HFFc6 (cell line): Measurements from ENCODE around the gene NOTO. TPM values are rescaled to one million over a fixed set of nuclear protein-coding genes. Genes with fewer than 3 reads are reported as not detected.

Experiments used
- DNase-seq: peaks from one replicate; pipeline ENCODE4 v3.0.0-alpha.2; 2018
- H3K27ac Mint-ChIP-seq: 2 replicates; pipeline ENCODE4 v1.8.0; 2020; ENCODE audit warnings: mild to moderate bottlenecking, mixed read lengths
- H3K27me3 Mint-ChIP-seq: 2 replicates; pipeline ENCODE4 v1.8.0; 2021; ENCODE audit warnings: mild to moderate bottlenecking, moderate library complexity, mixed read lengths; ENCODE audit not compliant: insufficient read depth
- H3K36me3 Mint-ChIP-seq: 2 replicates; pipeline ENCODE4 v1.8.0; 2021; ENCODE audit warnings: low read depth, mixed read lengths
- H3K4me1 Mint-ChIP-seq: 2 replicates; pipeline ENCODE4 v1.8.0; 2020; ENCODE audit warnings: low read depth, mixed read lengths
- H3K4me3 Mint-ChIP-seq: 2 replicates; pipeline ENCODE4 v1.8.0; 2020; ENCODE audit warnings: mild to moderate bottlenecking, moderate library complexity, mixed read lengths
- H3K9me3 Mint-ChIP-seq: 2 replicates; pipeline ENCODE4 v1.8.0; 2020; ENCODE audit warnings: mild to moderate bottlenecking, mixed read lengths
- CTCF ChIP-seq: fragments of 200-600 bp; sonication (generic); IDR thresholded peaks from 2 replicates; pipeline ENCODE4 v1.5.0; 2021; ENCODE audit warnings: antibody characterized with exemption, mild to moderate bottlenecking
- total RNA-seq, 6 experiments: library from RNA; stranded (reverse); fragmentation: NEBNext Ultra II Directional; extraction: Animal tissue kit (Norgen Biotek cat#: 25700); gene quantifications; 2 replicates in 1 of 6; 3 replicates in 5 of 6; pipeline ENCODE4 v1.2.3, GENCODE V29; 2021

NOTO gene
- total RNA-seq, 6 experiments from 2014 or later: not detected

DNA sequence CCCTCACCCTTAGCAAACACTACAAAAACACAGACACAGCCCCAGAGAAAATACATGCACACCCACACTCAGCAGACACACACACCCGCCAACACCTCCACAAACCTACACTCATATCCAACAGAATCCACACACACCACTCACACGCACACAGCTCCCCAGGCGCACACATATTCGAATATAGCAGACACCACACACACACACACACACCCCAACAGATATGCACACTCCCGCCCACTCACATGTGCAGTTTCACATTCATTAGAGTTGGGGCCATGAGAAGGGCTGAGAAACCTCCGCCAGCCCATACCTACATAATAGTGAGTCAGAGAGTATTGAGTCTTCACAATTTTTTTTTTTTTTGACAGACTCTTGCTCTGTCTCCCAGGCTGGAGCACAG lies 29.4 kb upstream of the NOTO start:
- no peak overlapping the region for H3K4me3 Mint-ChIP-seq
- DNase-seq: peak; percentile 27
- H3K4me1 Mint-ChIP-seq: peaks cover 16% of the 10 kb centered on the region

DNA sequence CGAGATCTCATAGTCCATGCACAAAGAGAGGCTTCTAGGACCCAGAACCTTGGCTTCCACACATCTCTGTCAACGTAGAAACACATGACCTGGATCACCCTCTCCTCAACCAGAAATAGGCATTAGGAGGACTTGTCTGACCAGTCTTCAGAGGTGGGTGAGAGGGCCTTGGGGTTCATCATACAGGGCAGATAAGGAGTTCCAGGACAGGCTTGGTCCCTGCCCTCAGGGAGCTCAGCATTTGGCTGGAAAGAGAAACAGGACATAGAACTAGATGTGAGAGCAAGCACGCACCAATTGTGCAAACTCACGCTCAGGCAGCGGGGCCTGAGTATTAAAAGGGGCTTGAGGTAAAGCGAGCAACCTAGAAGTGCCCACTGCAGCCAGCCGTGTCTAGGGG lies 28.6 kb upstream of the NOTO start:
- Mint-ChIP-seq H3K4me1 (peaks cover 16% of the 10 kb centered on the region), H3K9me3 (no peaks in the 10 kb centered on the region), H3K27me3 (peaks cover 8% of the 10 kb centered on the region), H3K27ac (no peak overlapping the region), H3K36me3 (no peaks in the 10 kb centered on the region), H3K4me3 (no peak overlapping the region)
- DNase-seq: no peak
- TF ChIP-seq CTCF: no peak

More for the DNA sequence above, 29.4 kb upstream of the NOTO start:
- no peaks in the 10 kb centered on the region for H3K36me3 Mint-ChIP-seq
- H3K27ac Mint-ChIP-seq: no peak overlapping the region
- no peak for TF ChIP-seq CTCF
- peaks cover 4% of the 10 kb centered on the region for H3K27me3 Mint-ChIP-seq
- H3K9me3 Mint-ChIP-seq: no peaks in the 10 kb centered on the region

- Mint-ChIP-seq H3K27me3 (peaks cover 8% of the 10 kb centered on the region), H3K27ac (no peak overlapping the region), H3K4me3 (no peak overlapping the region), H3K9me3 (no peaks in the 10 kb centered on the region), H3K4me1 (peaks cover 16% of the 10 kb centered on the region), H3K36me3 (no peaks in the 10 kb centered on the region)
- no peak for DNase-seq
- no peak for TF ChIP-seq CTCF
Observed at GRCh38 chr2:73174244-73174643, 28.1 kb upstream of the NOTO start.

DNA sequence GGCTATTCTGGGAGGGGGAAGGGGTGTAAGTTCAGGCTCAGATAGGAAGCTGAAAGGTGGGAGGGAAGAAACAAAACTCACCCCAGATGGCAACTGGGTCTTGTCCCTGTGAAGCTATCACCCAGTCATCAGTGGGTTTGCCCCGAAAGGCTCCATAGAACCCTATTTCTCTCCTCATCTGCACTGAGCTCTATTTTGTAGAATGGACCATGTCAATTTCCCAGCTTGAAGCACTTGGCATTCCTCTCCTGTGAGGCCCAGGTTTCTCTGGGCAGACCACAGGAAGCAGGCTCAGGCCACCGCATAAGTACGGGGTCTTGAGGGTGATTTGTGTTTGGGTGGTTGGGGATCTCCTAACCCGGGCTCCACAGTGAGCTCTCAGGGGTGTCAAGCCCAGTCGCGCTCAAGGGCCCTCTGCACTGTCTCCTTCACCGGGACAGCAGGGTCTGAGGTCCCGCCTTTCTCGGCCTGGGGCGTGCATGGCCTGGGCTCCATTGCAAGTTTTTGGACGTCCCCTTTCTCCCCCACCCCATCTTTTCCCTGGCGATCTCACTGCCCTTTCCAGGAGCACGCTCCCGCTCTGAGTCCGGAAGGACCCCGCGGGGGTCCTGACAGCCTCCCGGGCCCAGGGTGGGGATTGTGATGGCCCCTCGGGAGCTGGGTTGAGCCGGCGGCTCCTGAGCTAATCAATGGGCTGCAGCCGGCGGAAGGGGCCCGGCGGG lies 27.3 kb upstream of the NOTO start:
- no peak for DNase-seq
- H3K9me3 Mint-ChIP-seq: no peaks in the 10 kb centered on the region
- H3K4me3 Mint-ChIP-seq: no peak overlapping the region; the same call in 1 of the 2 replicates
- peaks cover 12% of the 10 kb centered on the region for H3K27me3 Mint-ChIP-seq
- H3K4me1 Mint-ChIP-seq: peaks cover 16% of the 10 kb centered on the region
- no peaks in the 10 kb centered on the region for H3K36me3 Mint-ChIP-seq
- H3K27ac Mint-ChIP-seq: no peak overlapping the region
- no peak for TF ChIP-seq CTCF

- peak overlapping the region; percentile 90 for H3K4me3 Mint-ChIP-seq
- H3K27ac Mint-ChIP-seq: peak overlapping the region; percentile 79; the same call in 1 of the 2 replicates
- peaks cover 16% of the 10 kb centered on the region for H3K4me1 Mint-ChIP-seq
- no peak for TF ChIP-seq CTCF
- DNase-seq: peak; percentile 25
- peaks cover 14% of the 10 kb centered on the region for H3K27me3 Mint-ChIP-seq
- no peaks in the 10 kb centered on the region for H3K9me3 Mint-ChIP-seq
- H3K36me3 Mint-ChIP-seq: no peaks in the 10 kb centered on the region
Observed at GRCh38 chr2:73175663-73176204, 26.6 kb upstream of the NOTO start.
